Lower leg skin (tissue), 3 donors: ENCODE data around the gene LCORL.

Source experiments
- POLR2A ChIP-seq, 2 donors: fragments of 450-650 bp; IDR thresholded peaks; one replicate each; pipeline ENCODE4 v1.6.1; 2016 to 2017; ENCODE audit warnings: antibody characterized with exemption in 2 of 2, mild to moderate bottlenecking in 1 of 2, moderate library complexity in 1 of 2
- TF ChIP-seq, protein P1 (sequence below), 3 donors: fragments of 450-650 bp; IDR thresholded peaks; one replicate each; pipeline ENCODE4 v1.5.1; 2016; ENCODE audit warnings: antibody characterized with exemption in 3 of 3, mild to moderate bottlenecking in 3 of 3, moderate library complexity in 2 of 3

DNA sequence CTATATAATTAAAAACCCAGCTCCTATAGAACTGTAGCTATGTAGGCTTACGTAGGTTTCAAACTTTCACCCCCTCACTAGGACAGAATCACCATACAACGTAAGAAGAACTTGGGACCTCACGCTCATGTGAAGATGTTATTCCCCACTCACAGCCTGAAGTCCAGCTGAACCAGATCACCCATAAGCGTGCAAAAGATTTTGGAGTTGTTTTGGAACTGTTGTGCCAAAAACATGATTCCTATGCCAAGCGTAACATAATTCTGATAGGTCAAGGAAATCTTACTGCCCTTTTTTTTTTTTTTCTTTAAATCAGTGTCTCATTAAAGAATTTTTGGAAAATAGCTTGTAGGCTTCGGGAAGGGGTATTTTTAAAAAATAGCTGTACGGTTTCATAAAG is 57.0 kb downstream of the LCORL start:
- TF ChIP-seq, protein P1, sequence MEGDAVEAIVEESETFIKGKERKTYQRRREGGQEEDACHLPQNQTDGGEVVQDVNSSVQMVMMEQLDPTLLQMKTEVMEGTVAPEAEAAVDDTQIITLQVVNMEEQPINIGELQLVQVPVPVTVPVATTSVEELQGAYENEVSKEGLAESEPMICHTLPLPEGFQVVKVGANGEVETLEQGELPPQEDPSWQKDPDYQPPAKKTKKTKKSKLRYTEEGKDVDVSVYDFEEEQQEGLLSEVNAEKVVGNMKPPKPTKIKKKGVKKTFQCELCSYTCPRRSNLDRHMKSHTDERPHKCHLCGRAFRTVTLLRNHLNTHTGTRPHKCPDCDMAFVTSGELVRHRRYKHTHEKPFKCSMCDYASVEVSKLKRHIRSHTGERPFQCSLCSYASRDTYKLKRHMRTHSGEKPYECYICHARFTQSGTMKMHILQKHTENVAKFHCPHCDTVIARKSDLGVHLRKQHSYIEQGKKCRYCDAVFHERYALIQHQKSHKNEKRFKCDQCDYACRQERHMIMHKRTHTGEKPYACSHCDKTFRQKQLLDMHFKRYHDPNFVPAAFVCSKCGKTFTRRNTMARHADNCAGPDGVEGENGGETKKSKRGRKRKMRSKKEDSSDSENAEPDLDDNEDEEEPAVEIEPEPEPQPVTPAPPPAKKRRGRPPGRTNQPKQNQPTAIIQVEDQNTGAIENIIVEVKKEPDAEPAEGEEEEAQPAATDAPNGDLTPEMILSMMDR (IDR thresholded peaks at IDR 0.05): no peak
- no peak for TF ChIP-seq POLR2A (IDR thresholded peaks at IDR 0.05)
